IPS DF 4.7 (cell line): Measurements from ENCODE around the gene SLC4A7.
"Not testable (repeated sequence)": the region's sequence is repeated elsewhere in the genome, so short reads cannot be mapped to it uniquely, and the experiment has no call there.

Experiments used
- DNase-seq: peaks from one replicate; pipeline ENCODE4 v3.0.0-alpha.2; 2013; ENCODE audit warnings: low spot score; ENCODE audit errors: extremely low read depth

Gene SLC4A7

GRCh38 chr3:27360113-27361078 lies 123.8 kb downstream of the SLC4A7 start:
- no peak for DNase-seq

GRCh38 chr3:27358372-27358771 lies 125.8 kb downstream of the SLC4A7 start:
- DNase-seq: no peak

DNA sequence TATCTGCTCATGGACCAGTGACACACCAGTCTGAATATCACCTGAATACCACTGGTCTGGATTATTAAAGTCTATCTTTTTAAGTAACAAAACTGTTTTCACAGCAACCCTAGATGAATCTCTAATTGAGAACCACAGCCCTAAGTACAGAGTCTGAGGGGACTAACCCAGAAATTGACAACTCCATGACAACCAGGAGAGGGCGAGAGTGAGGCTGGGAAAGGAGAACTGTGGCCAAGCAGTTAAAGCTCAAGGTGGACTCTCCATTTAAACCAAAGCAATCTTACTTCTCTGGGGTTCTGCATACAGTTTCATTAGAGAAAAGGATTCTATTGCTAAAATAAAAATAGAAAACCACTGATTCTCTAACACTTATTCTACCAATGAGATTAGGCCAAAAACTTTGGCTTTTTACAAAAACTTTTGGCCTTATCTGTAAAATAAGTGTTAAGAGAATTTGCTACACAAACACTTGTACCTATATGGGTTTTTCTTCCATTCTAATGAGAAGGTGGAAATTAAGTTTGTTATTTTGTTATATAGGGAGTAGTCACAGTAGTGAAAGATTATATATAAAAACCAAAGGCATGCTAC lies 126.4 kb downstream of the SLC4A7 start:
- peak; percentile 38 for DNase-seq

- no peak for DNase-seq
These were observed 127.2 kb downstream of the SLC4A7 start for GRCh38 chr3:27356976-27357375.

DNA sequence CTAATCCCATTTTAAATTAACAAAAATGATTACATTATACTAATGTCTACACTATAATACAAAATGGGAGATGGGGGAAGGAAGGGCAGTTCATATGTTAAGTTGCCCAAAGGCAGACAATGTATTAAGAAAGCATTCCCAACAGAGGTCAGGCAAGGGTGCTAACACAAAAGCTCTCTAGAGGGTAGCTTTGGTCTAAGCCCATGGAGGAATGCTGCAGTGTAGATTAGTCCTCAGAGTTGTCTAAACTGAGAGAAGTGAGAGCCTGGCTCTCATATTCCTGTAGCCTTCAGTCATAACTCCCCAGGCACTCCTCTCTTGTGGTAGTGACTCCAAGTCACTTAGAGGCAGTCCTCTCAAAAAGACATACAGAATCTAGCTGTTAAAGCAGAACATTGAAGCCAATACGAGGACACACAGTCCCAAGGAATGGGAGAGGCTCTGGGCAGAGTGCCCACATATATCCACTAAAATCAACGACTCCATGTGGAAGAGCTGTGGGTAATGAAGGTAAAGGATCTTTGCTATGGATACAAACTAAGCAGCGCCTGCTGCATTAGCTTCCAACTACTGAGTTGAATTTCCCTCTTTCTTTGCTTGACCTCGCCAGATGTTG lies 129.5 kb downstream of the SLC4A7 start:
- DNase-seq: no peak

DNA sequence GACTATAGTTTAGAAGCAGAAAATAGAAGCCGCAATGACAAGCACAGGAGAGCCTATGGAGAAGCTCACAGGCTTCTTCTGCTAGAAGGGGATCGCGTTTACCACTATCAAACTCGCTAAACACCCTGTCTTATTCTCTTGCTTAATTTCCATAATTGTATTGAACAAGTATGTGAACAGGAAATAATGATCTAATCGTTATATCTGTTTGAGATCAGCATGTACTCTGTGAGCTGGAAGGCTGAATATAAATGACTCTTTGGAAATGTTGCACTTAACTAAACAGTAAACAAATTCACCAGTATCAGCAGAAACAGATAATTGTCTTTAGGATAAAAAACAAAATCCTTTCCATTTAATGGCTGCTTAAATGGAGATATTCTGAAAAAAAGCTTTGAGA lies 130.0 kb downstream of the SLC4A7 start:
- no peak for DNase-seq

DNA sequence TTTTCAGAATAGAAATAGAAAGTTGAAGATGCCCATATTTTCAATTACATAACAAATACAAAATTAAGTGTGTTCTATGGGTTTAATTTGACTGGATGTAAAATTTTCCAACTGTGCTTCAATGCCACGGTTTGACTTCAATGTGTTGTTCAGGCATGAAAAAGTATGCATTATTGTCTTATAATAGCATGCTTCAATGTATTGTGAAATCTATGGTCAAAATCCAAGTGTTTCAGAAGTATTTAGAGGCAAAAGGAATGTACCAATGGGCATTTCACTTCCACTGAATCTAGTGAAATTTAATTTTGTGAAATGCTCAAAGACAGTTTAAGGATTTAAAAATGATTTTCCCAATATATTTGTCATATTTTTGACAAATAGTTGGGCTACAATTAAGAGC lies 131.0 kb downstream of the SLC4A7 start:
- no peak for DNase-seq

- no peak for DNase-seq
These were observed 132.1 kb downstream of the SLC4A7 start for GRCh38 chr3:27352047-27352446.

DNA sequence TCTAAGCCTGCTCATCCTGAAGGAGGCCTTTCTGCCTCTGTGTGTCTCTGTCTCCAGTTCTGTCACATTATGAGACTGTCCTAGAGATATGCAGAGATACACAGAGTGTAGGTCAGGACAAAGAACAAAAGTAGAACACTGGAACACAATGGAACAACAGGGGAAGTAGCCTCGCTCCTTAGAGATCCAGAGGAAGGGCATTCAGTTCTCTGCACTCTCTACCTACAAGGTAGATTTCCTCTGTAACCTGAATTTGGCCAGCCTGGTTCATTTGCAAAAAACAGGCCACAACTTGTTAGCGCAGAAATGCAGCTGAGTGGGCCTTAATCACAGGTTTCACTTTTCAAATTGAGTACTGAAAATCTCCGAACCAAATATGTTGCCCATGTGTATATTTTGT lies 134.4 kb downstream of the SLC4A7 start:
- DNase-seq: no peak

DNA sequence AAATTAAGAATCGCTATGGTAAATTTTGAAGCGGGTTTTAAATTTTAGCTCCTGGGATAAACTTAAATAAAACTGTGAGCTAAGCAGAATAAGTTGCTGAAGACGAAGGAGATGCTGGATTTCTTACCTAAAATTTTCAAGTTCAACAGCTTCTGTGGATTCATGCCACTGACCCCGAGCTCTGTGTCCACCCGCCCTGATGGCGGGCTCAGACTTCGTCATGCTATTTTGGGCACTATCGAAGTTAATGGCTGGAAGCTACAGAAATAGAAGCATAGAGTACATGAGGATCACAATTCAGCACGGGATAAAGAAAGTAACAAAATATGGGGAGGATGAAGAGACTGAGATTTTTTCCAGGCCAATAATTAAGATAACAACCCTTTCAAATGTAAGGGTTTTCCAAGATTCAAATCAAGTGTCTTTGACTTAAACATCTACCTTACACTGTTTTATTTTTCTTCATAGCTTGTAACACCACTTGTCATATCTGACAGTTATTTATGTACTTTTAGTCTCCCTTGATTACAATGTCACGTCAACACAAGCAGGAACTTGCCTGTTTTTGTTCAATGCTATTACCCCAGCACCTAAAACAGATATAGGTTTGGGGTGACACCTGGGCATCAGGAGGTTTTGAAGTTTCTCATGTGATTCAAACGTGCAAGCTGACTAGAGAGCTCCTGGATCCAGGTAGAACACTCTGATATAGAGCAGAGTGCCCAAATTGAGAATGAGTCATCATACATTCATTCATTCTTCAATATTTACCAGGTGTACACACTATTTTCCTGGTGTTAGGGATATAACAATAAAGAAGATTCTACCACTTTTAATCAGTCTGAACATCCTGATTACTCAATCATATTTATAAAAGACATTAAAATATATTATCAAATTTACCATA lies 138.0 kb downstream of the SLC4A7 start:
- DNase-seq: no peak

DNA sequence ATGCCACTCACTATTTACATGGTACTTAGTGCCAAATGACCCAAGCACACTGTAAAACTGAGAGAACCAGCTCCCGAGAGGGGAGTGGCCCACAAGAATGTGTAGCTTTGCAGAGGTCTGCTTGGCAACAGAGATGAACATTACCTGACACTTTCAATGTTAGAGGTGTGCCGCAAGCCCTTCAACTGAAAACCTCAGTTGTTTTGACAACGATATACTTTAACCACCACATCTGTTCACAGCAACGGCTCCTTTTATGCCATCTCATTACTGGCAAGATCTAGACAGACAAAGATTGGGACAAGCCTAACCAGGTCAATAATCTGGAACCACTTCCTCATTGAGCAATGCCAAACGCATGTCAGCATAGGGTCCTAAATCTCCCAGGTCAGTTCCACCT lies 138.7 kb downstream of the SLC4A7 start:
- no peak for DNase-seq

GRCh38 chr3:27345045-27345444 lies 139.1 kb downstream of the SLC4A7 start:
- no peak for DNase-seq

DNA sequence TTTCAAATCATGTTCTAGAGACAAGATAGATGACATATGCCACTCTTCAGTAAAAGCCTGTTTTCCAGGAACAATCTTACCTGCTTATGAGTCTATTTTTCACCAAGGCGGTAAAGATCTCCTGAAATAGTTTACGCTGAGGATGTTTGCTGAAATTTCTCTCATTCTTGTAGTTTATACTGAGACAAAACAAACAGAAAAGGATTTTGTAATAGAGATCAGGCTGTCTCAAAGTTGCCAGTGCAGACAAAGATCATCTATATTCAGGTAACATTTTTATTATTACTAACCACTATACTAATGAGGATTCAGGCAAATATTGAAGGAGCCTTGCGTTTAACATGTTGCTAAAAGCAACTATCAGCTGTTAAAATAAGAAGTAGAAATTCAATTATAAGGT lies 140.0 kb downstream of the SLC4A7 start:
- no peak for DNase-seq

- no peak for DNase-seq
These were observed 141.9 kb downstream of the SLC4A7 start for GRCh38 chr3:27342267-27342666.

DNA sequence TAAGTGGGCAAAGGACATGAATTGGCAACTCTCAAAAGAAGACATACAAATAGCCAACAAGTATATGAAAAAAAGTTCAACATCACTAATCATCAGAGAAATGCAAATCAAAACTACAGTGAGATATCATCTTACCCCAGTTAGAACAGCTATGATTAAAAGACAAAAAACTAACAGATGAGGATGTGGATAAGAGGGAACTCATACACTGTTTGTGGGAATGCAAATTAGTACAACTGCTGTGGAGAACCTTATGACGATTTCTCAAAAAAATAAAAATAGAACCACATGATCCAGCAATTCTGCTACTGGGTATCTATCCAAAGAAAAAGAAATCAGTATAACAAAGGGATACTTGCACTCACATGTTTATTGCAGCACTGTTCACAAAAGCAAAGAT lies 143.7 kb downstream of the SLC4A7 start:
- no peak for DNase-seq

GRCh38 chr3:27335571-27335970 lies 148.6 kb downstream of the SLC4A7 start:
- no peak for DNase-seq

GRCh38 chr3:27333843-27334242 lies 150.3 kb downstream of the SLC4A7 start:
- DNase-seq: no peak

DNA sequence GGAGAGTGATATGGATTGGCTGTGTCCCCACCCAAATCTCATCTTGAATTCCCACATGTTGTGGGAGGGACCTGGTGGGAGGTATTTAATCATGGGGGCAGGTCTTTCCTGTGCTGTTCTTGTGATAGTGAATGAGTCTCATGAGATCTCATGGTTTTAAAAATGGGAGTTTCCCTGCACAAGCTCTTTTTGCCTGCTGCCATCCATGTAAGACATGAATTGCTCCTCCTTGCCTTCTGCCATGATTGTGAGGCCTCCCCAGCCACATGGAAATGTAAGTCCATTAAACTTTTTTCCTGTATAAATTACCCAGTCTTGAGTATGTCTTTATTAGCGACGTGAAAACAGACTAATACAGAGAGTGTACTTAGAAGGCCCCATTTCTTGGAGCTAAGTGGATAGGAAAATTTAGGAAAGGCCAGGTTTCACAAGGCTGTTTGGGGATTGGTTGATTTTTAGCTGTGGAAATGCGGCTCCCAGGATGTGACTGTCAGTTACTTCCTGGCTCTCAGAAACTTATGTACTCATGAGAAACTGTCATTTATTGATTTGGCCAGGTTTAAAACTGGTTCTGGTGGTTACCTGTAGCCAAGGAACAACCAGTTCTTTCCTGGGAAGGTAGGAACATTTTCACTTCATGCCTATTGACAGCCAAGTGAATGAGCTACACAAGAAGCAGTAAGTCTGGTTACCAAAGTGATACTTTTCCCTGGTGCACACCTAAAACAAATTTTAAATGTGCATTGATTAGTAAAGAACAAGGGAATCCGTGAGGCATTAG lies 155.0 kb downstream of the SLC4A7 start:
- DNase-seq: not testable (repeated sequence)

GRCh38 chr3:27326629-27327545 lies 157.3 kb downstream of the SLC4A7 start:
- no peak for DNase-seq
